OCI-LY7 (cell line): ENCODE measurements around the gene IER5L. TPM values are rescaled to one million over a fixed set of nuclear protein-coding genes. Genes with fewer than 3 reads are reported as not detected.

Source experiments
- BruUV-seq: library from RNA; stranded (reverse); fragments of 400-500 nt; replicated peaks from 2 replicates; lab custom pipeline; 2021; lab: Mats Ljungman, UMichigan
- CTCF ChIA-PET: fragments of 300-600 bp; sonication (Branson Sonifier 250); formaldehyde crosslinking; loops from one replicate; lab custom pipeline; 2022; ENCODE audit warnings: antibody characterized with exemption; ENCODE audit not compliant: unreplicated experiment; lab: Charles Lee
- POLR2A ChIA-PET: fragments of 300-600 bp; sonication (Branson Sonifier 250); formaldehyde crosslinking; loops from one replicate; lab custom pipeline; 2022; ENCODE audit warnings: antibody characterized with exemption; lab: Charles Lee
- DNase-seq: peaks from one replicate; pipeline ENCODE4 v3.0.0-alpha.2; 2015; ENCODE audit warnings: low spot score
- H2AFZ ChIP-seq: fragments of 200-600 bp; sonication (generic), shearing (Covaris generic); 2 replicates; pipeline ENCODE4 v1.6.1; 2014; ENCODE audit warnings: mild to moderate bottlenecking, antibody characterized with exemption, low read length, moderate library complexity
- H3K27ac ChIP-seq: fragments of 200-600 bp; sonication (generic); 2 replicates; pipeline ENCODE4 v1.5.1; 2014; ENCODE audit warnings: mixed run types, low read depth, mild to moderate bottlenecking, moderate library complexity, low read length, inconsistent platforms; ENCODE audit not compliant: poor library complexity, severe bottlenecking
- H3K36me3 ChIP-seq: fragments of 200-600 bp; sonication (generic); 2 replicates; pipeline ENCODE4 v1.6.1; 2014; ENCODE audit warnings: mild to moderate bottlenecking, antibody characterized with exemption, low read length, moderate library complexity, mixed read lengths; ENCODE audit not compliant: insufficient read depth
- H3K4me1 ChIP-seq: fragments of 200-600 bp; sonication (generic); 2 replicates; pipeline ENCODE4 v1.5.1; 2014; ENCODE audit warnings: mild to moderate bottlenecking, low read length; ENCODE audit not compliant: insufficient read depth, poor library complexity, severe bottlenecking
- H3K4me2 ChIP-seq: fragments of 200-600 bp; sonication (generic); 2 replicates; pipeline ENCODE4 v1.6.1; 2014; ENCODE audit warnings: mild to moderate bottlenecking, low read length
- H3K4me3 ChIP-seq: fragments of 200-600 bp; sonication (generic); 2 replicates; pipeline ENCODE4 v1.5.1; 2014; ENCODE audit warnings: mild to moderate bottlenecking, low read depth, low read length; ENCODE audit not compliant: poor library complexity, severe bottlenecking
- H3K79me2 ChIP-seq: fragments of 200-600 bp; sonication (generic); 2 replicates; pipeline ENCODE4 v1.6.1; 2016; ENCODE audit warnings: low read depth, mild to moderate bottlenecking, low read length, moderate library complexity, mixed read lengths; ENCODE audit not compliant: insufficient read depth
- H3K9me2 ChIP-seq: fragments of 200-600 bp; sonication (generic); 2 replicates; pipeline ENCODE4 v1.6.1; 2016; ENCODE audit warnings: mild to moderate bottlenecking, low read length, mixed read lengths; ENCODE audit not compliant: insufficient read depth
- H3K9me3 ChIP-seq: fragments of 200-600 bp; sonication (generic); 2 replicates; pipeline ENCODE4 v1.6.1; 2014; ENCODE audit warnings: mild to moderate bottlenecking, mixed run types, low read length, mixed read lengths
- H4K20me1 ChIP-seq: fragments of 200-600 bp; sonication (generic); 2 replicates; pipeline ENCODE4 v1.6.1; 2014; ENCODE audit warnings: mild to moderate bottlenecking, antibody characterized with exemption, low read length, moderate library complexity, mixed read lengths; ENCODE audit not compliant: insufficient read depth
- EZH2phosphoT487 ChIP-seq: fragments of 200-600 bp; sonication (generic); IDR thresholded peaks from 2 replicates; pipeline ENCODE4 v1.6.1; 2018; ENCODE audit warnings: low read depth, borderline replicate concordance, mild to moderate bottlenecking, mixed run types, antibody characterized with exemption, low read length, moderate library complexity, mixed read lengths
- intact Hi-C: fragments of 100-400 bp; cut with micrococcal nuclease; formaldehyde crosslinking; loops from one replicate; pipeline ENCODE4 v1.10.0; 2022; ENCODE audit not compliant: unreplicated experiment
- total RNA-seq, 2 experiments: library from RNA; depleted of rRNA in 1 of 2; stranded (reverse); fragments of >200 nt in 1 of 2; shearing (Covaris generic) in 1 of 2; gene quantifications; 2 replicates each; pipeline ENCODE4 v1.2.3, GENCODE V29; 2014 to 2022
- TF ChIP-seq, protein P1 (sequence below): fragments of 200-600 bp; sonication (generic); conservative IDR thresholded peaks from 2 replicates; pipeline ENCODE4 v1.5.1; 2014; ENCODE audit warnings: mild to moderate bottlenecking, antibody characterized with exemption, low read length, moderate library complexity, mixed read lengths

IER5L gene
- total RNA-seq, 2 experiments from 2014 or later = 2.8 to 21.2 TPM

GRCh38 chr9:129210125-129210524 is 32.1 kb upstream of the IER5L start:
- H3K4me2 ChIP-seq = no peak overlapping the region
- no peak overlapping the region for H3K27ac ChIP-seq
- no peaks in the 10 kb centered on the region for H3K9me3 ChIP-seq
- no peak overlapping the region for H2AFZ ChIP-seq
- H4K20me1 ChIP-seq = no peaks in the 10 kb centered on the region
- no peaks in the 10 kb centered on the region for H3K36me3 ChIP-seq
- peaks cover 10% of the 10 kb centered on the region for H3K4me1 ChIP-seq
- H3K4me3 ChIP-seq = no peak overlapping the region
- ChIA-PET POLR2A (interaction anchor here (0.7 kb wide), 1 partner anchor 23 kb away, joined by 3 read pairs; no protein-coding TSS in a partner anchor), CTCF (no interaction called here)
- H3K79me2 ChIP-seq = no peaks in the 10 kb centered on the region
- intact Hi-C loops = no loop called here
- DNase-seq = no peak
- no peaks in the 10 kb centered on the region for H3K9me2 ChIP-seq
- no TSS peak for BruUV-seq
- TF ChIP-seq, protein P1, sequence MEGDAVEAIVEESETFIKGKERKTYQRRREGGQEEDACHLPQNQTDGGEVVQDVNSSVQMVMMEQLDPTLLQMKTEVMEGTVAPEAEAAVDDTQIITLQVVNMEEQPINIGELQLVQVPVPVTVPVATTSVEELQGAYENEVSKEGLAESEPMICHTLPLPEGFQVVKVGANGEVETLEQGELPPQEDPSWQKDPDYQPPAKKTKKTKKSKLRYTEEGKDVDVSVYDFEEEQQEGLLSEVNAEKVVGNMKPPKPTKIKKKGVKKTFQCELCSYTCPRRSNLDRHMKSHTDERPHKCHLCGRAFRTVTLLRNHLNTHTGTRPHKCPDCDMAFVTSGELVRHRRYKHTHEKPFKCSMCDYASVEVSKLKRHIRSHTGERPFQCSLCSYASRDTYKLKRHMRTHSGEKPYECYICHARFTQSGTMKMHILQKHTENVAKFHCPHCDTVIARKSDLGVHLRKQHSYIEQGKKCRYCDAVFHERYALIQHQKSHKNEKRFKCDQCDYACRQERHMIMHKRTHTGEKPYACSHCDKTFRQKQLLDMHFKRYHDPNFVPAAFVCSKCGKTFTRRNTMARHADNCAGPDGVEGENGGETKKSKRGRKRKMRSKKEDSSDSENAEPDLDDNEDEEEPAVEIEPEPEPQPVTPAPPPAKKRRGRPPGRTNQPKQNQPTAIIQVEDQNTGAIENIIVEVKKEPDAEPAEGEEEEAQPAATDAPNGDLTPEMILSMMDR = no peak
- no peak for TF ChIP-seq EZH2phosphoT487

GRCh38 chr9:129209580-129209979 is 31.5 kb upstream of the IER5L start:
- H4K20me1 ChIP-seq = no peaks in the 10 kb centered on the region
- H3K4me3 ChIP-seq = no peak overlapping the region
- no peaks in the 10 kb centered on the region for H3K9me2 ChIP-seq
- H3K79me2 ChIP-seq = no peaks in the 10 kb centered on the region
- BruUV-seq = no TSS peak
- CTCF ChIA-PET = no interaction called here
- no peak for DNase-seq
- intact Hi-C loops = no loop called here
- H3K36me3 ChIP-seq = no peaks in the 10 kb centered on the region
- H2AFZ ChIP-seq = no peak overlapping the region
- H3K4me2 ChIP-seq = no peak overlapping the region
- H3K4me1 ChIP-seq = peaks cover 10% of the 10 kb centered on the region
- TF ChIP-seq, protein P1 = no peak
- no peak for TF ChIP-seq EZH2phosphoT487
- no peaks in the 10 kb centered on the region for H3K9me3 ChIP-seq
- no peak overlapping the region for H3K27ac ChIP-seq
- POLR2A ChIA-PET = no interaction called here

GRCh38 chr9:129209109-129209508 is 31.0 kb upstream of the IER5L start:
- Histone ChIP-seq H3K4me1 (peaks cover 10% of the 10 kb centered on the region), H3K36me3 (no peaks in the 10 kb centered on the region), H3K4me2 (no peak overlapping the region), H3K9me3 (no peaks in the 10 kb centered on the region), H3K79me2 (no peaks in the 10 kb centered on the region), H3K4me3 (no peak overlapping the region), H4K20me1 (no peaks in the 10 kb centered on the region), H2AFZ (no peak overlapping the region; the same call in 1 of the 2 replicates), H3K27ac (no peak overlapping the region), H3K9me2 (no peaks in the 10 kb centered on the region)
- intact Hi-C loops = no loop called here
- no peak for DNase-seq
- no TSS peak for BruUV-seq
- POLR2A ChIA-PET = no interaction called here
- CTCF ChIA-PET = no interaction called here
- TF ChIP-seq EZH2phosphoT487 = no peak
- TF ChIP-seq, protein P1 = no peak
